Panc1 (cell line): ENCODE measurements around the gene SSC4D. TPM values are rescaled to one million over a fixed set of nuclear protein-coding genes. Genes with fewer than 3 reads are reported as not detected.
"Not testable (repeated sequence)": the region's sequence is repeated elsewhere in the genome, so short reads cannot be mapped to it uniquely, and the experiment has no call there.

Experiments
- ATAC-seq: fragments of 200-7000 bp; cut with Tn5 transposase; 2 replicates; pipeline ENCODE4 v1.9.1; 2020; ENCODE audit warnings: mild to moderate bottlenecking, moderate library complexity
- BruUV-seq: library from RNA; stranded (reverse); fragments of 400-500 nt; replicated peaks from 2 replicates; lab custom pipeline; 2021; lab: Mats Ljungman, UMichigan
- CTCF ChIA-PET: fragments of 300-600 bp; sonication (Branson Sonifier 250); formaldehyde crosslinking; loops from one replicate; lab custom pipeline; 2022; ENCODE audit warnings: antibody characterized with exemption; lab: Charles Lee
- POLR2A ChIA-PET: fragments of 300-600 bp; sonication (Branson Sonifier 250); formaldehyde crosslinking; loops from one replicate; lab custom pipeline; 2022; ENCODE audit warnings: antibody characterized with exemption; lab: Charles Lee
- DNase-seq: peaks from one replicate; pipeline ENCODE4 v3.0.0-alpha.2; 2010; ENCODE audit warnings: low read depth, low spot score
- H3K27ac ChIP-seq: 2 replicates; pipeline ENCODE4 v1.5.1; 2011; ENCODE audit warnings: mild to moderate bottlenecking, low read length, inconsistent platforms
- H3K27me3 ChIP-seq: fragments of 200-500 bp; sonication (Bioruptor generic); 2 replicates; pipeline ENCODE4 v1.6.0; 2014; ENCODE audit warnings: low read length, inconsistent platforms; ENCODE audit not compliant: control insufficient read depth, insufficient read depth
- H3K36me3 ChIP-seq: fragments of 200-500 bp; sonication (Bioruptor generic); 2 replicates; pipeline ENCODE4 v1.5.1; 2014; ENCODE audit warnings: inconsistent platforms, mild to moderate bottlenecking, low read length, moderate library complexity; ENCODE audit not compliant: control insufficient read depth, insufficient read depth
- H3K4me1 ChIP-seq: 2 replicates; pipeline ENCODE4 v1.5.1; 2011; ENCODE audit warnings: inconsistent platforms, mild to moderate bottlenecking, low read length, moderate library complexity; ENCODE audit not compliant: control insufficient read depth, insufficient read depth
- H3K4me3 ChIP-seq, 2 experiments: 2 replicates each; pipeline ENCODE4 v1.5.1; 2011 to 2012; ENCODE audit warnings: low read depth in 2 of 2, low read length in 2 of 2, mild to moderate bottlenecking in 2 of 2, inconsistent platforms in 1 of 2, moderate library complexity in 1 of 2
- H3K9me3 ChIP-seq: fragments of 200-500 bp; sonication (Bioruptor generic); 2 replicates; pipeline ENCODE4 v1.5.1; 2014; ENCODE audit warnings: low read depth, mild to moderate bottlenecking, inconsistent platforms, low read length, moderate library complexity; ENCODE audit not compliant: control insufficient read depth, insufficient read depth
- CTCF ChIP-seq: fragments of 450-650 bp; IDR thresholded peaks from 2 replicates; pipeline ENCODE4 v1.5.1; 2017; ENCODE audit warnings: mild to moderate bottlenecking
- POLR2AphosphoS5 ChIP-seq: IDR thresholded peaks from 2 replicates; pipeline ENCODE4 v1.6.1; 2012; ENCODE audit warnings: mild to moderate bottlenecking, low read depth, low read length, moderate library complexity
- SIN3A ChIP-seq: IDR thresholded peaks from 2 replicates; pipeline ENCODE4 v1.6.1; 2012; ENCODE audit warnings: low read depth, mild to moderate bottlenecking, low read length, moderate library complexity, borderline replicate concordance; ENCODE audit not compliant: insufficient read depth
- TCF7L2 ChIP-seq: IDR thresholded peaks from 2 replicates; pipeline ENCODE4 v1.6.1; 2011; ENCODE audit warnings: mild to moderate bottlenecking, low read depth, low read length, inconsistent platforms
- in situ Hi-C: cut with HindIII; loops from 2 replicates; pipeline ENCODE4 v1.10.0; 2016; ENCODE audit warnings: low sequenced_read_pairs, low pct_unique_long_range_greater_than_20kb
- intact Hi-C: fragments of 100-400 bp; cut with micrococcal nuclease; formaldehyde crosslinking; loops from one replicate; pipeline ENCODE4 v1.10.0; 2022; ENCODE audit not compliant: unreplicated experiment
- total RNA-seq: library from RNA; stranded (reverse); gene quantifications from one replicate; pipeline ENCODE4 v1.2.1, GENCODE V29; 2021; ENCODE audit not compliant: unreplicated experiment
- TF ChIP-seq, protein P1 (sequence below), 2 experiments: IDR thresholded peaks; 2 replicates each; pipeline ENCODE4 v1.6.1; 2011 to 2012; ENCODE audit warnings: low read depth in 2 of 2, control low read depth in 1 of 2, low read length in 1 of 2, mild to moderate bottlenecking in 1 of 2, moderate library complexity in 1 of 2; ENCODE audit not compliant: insufficient read depth in 1 of 2

The SSC4D gene
- total RNA-seq, 1 experiment from 2014 or later: 1.6 TPM

- H3K4me1 ChIP-seq: peaks cover 15% of the 10 kb centered on the region
- H3K27me3 ChIP-seq: no peaks in the 10 kb centered on the region
- POLR2A ChIA-PET: interaction anchor here (0.7 kb wide), 1 partner anchor 9 kb away, joined by 3 read pairs; no protein-coding TSS in a partner anchor
- CTCF ChIA-PET: no interaction called here
- intact Hi-C loops: no loop called here
- H3K9me3 ChIP-seq: no peaks in the 10 kb centered on the region
- H3K4me3 ChIP-seq: peak overlapping the region in 1 of 2 experiments; percentile 32; a peak in 1 of 4 replicates
- ATAC-seq (no peak), DNase-seq (no peak)
- peak overlapping the region; percentile 49 for H3K27ac ChIP-seq
- no TSS peak for BruUV-seq
- no peak for TF ChIP-seq TCF7L2
- TF ChIP-seq POLR2AphosphoS5: no peak
- TF ChIP-seq, protein P1, sequence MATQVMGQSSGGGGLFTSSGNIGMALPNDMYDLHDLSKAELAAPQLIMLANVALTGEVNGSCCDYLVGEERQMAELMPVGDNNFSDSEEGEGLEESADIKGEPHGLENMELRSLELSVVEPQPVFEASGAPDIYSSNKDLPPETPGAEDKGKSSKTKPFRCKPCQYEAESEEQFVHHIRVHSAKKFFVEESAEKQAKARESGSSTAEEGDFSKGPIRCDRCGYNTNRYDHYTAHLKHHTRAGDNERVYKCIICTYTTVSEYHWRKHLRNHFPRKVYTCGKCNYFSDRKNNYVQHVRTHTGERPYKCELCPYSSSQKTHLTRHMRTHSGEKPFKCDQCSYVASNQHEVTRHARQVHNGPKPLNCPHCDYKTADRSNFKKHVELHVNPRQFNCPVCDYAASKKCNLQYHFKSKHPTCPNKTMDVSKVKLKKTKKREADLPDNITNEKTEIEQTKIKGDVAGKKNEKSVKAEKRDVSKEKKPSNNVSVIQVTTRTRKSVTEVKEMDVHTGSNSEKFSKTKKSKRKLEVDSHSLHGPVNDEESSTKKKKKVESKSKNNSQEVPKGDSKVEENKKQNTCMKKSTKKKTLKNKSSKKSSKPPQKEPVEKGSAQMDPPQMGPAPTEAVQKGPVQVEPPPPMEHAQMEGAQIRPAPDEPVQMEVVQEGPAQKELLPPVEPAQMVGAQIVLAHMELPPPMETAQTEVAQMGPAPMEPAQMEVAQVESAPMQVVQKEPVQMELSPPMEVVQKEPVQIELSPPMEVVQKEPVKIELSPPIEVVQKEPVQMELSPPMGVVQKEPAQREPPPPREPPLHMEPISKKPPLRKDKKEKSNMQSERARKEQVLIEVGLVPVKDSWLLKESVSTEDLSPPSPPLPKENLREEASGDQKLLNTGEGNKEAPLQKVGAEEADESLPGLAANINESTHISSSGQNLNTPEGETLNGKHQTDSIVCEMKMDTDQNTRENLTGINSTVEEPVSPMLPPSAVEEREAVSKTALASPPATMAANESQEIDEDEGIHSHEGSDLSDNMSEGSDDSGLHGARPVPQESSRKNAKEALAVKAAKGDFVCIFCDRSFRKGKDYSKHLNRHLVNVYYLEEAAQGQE (IDR thresholded peaks at IDR 0.05; ENCODE audit: insufficient read depth in 1 of 2, low read depth in 2 of 2, low read length in 1 of 2): no peak
- no peak for TF ChIP-seq SIN3A
- no peak for TF ChIP-seq CTCF
- in situ Hi-C loops: no loop called here
- no peaks in the 10 kb centered on the region for H3K36me3 ChIP-seq
Measured at GRCh38 chr7:76364198-76364584, 45.3 kb downstream of the SSC4D start.

DNA sequence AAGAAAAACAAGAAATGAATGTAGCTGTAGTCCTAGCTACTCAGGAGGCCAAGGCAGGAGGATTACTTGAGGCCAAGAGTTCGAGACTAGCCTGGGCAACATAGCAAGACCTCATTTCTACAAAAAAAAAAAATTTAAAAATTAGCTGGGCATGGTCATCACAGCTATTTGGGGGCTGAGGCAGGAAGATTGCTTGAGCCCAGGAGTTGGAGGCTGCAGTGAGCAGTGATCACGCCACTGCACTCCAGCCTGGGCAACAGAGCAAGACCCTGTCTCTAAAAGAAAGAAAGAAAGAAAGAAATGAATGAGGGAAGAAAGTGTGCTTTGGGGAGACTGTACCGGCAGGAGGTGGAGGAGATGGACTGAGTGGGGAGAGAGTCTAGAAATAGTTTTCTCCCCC, 45.7 kb downstream of the SSC4D start:
- in situ Hi-C loops, H3K4me3 ChIP-seq, H3K27me3 ChIP-seq, intact Hi-C loops, H3K36me3 ChIP-seq, H3K9me3 ChIP-seq, ATAC-seq, BruUV-seq, DNase-seq, CTCF ChIA-PET: not testable (repeated sequence)
- Histone ChIP-seq H3K4me1 (peaks cover 15% of the 10 kb centered on the region), H3K27ac (peak overlapping the region; percentile 49; the same call in 1 of the 2 replicates)
- POLR2A ChIA-PET: interaction anchor here (0.6 kb wide), 1 partner anchor 34 kb away, joined by 4 read pairs; no protein-coding TSS in a partner anchor

GRCh38 chr7:76359978-76360638, 49.4 kb downstream of the SSC4D start:
- no TSS peak for BruUV-seq
- intact Hi-C loops: no loop called here
- H3K27me3 ChIP-seq: no peaks in the 10 kb centered on the region
- peak overlapping the region; percentile 85 for H3K27ac ChIP-seq
- POLR2A ChIA-PET: interaction anchor here (0.5 to 0.6 kb wide), 4 partner anchors 10 to 884 kb away, joined by 3 to 20 read pairs (median 5); no protein-coding TSS in a partner anchor
- CTCF ChIA-PET: interaction anchor here (0.6 to 1.0 kb wide), 3 partner anchors 23 to 72 kb away, joined by 3 to 7 read pairs (median 6); no protein-coding TSS in a partner anchor
- peaks cover 19% of the 10 kb centered on the region for H3K36me3 ChIP-seq
- in situ Hi-C loops: no loop called here
- H3K9me3 ChIP-seq: no peaks in the 10 kb centered on the region
- H3K4me3 ChIP-seq: peak overlapping the region; percentile 87 to 99; a peak in 3 of 4 replicates
- peaks cover 34% of the 10 kb centered on the region for H3K4me1 ChIP-seq
- TF ChIP-seq SIN3A (no peak), CTCF (no peak), POLR2AphosphoS5 (no peak), TCF7L2 (no peak)
- TF ChIP-seq, protein P1 (IDR thresholded peaks at IDR 0.05; ENCODE audit: insufficient read depth in 1 of 2, low read depth in 2 of 2, low read length in 1 of 2): no peak
- no peak for DNase-seq
- ATAC-seq: no peak
